ENCODE data around the gene ZNF804A. TPM values are rescaled to one million over a fixed set of nuclear protein-coding genes. Genes with fewer than 3 reads are reported as not detected.
"Not testable (repeated sequence)": the region's sequence is repeated elsewhere in the genome, so short reads cannot be mapped to it uniquely, and the experiment has no call there.

Gene ZNF804A
- total RNA-seq, 1 experiment from 2014 or later: not detected

DNA sequence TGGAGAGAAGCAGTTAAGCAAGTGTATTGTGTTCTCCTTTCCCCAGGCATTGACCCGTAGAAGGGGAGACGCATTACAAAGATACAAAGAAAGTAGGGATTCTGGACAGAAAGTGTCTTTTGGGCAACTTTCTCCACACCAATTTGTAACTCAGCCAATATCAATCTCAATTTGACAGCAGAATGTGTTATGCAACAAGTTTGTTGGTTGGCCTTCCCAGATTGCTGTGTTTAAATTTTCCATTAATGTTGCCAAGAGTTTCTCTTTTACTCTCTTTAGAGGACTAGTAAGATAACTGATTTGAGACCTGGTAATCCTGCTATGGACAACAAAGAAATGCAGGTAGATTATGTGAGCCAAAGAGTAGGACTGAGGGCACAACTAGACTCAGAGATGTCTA, 279.6 kb downstream of the ZNF804A start:
- no peaks in the 10 kb centered on the region for H3K36me3 Mint-ChIP-seq (ENCODE audit: insufficient read depth, unreplicated experiment)
- no peak overlapping the region for H3K27ac Mint-ChIP-seq (ENCODE audit: unreplicated experiment)
- intact Hi-C loops (cut with micrococcal nuclease; ENCODE audit: unreplicated experiment): no loop called here
- Histone ChIP-seq H3K4me3 (ENCODE audit: low read depth, low read length) (no peak overlapping the region), H3K4me1 (no peaks in the 10 kb centered on the region), H3K9me3 (0 out of 2 replicates have a peak, but pooled peaks cover 4% of the 10 kb centered on the region), H3K36me3 (ENCODE audit: control insufficient read depth, insufficient read depth, low read length) (no peaks in the 10 kb centered on the region), H3K27me3 (replicated peaks; ENCODE audit: control insufficient read depth, insufficient read depth, low read length) (no peaks in the 10 kb centered on the region)
- no peaks in the 10 kb centered on the region for H3K4me1 Mint-ChIP-seq (ENCODE audit: low read depth, unreplicated experiment)
- H3K27me3 Mint-ChIP-seq (ENCODE audit: insufficient read depth, unreplicated experiment): no peaks in the 10 kb centered on the region
- TF ChIP-seq, protein P1, sequence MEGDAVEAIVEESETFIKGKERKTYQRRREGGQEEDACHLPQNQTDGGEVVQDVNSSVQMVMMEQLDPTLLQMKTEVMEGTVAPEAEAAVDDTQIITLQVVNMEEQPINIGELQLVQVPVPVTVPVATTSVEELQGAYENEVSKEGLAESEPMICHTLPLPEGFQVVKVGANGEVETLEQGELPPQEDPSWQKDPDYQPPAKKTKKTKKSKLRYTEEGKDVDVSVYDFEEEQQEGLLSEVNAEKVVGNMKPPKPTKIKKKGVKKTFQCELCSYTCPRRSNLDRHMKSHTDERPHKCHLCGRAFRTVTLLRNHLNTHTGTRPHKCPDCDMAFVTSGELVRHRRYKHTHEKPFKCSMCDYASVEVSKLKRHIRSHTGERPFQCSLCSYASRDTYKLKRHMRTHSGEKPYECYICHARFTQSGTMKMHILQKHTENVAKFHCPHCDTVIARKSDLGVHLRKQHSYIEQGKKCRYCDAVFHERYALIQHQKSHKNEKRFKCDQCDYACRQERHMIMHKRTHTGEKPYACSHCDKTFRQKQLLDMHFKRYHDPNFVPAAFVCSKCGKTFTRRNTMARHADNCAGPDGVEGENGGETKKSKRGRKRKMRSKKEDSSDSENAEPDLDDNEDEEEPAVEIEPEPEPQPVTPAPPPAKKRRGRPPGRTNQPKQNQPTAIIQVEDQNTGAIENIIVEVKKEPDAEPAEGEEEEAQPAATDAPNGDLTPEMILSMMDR (IDR thresholded peaks at IDR 0.05; ENCODE audit: insufficient read depth in 1 of 2, low read depth in 1 of 2, low read length in 1 of 2, severe bottlenecking in 1 of 2, unreplicated experiment in 1 of 2): no peak
- POLR2A ChIA-PET: no interaction called here
- CTCF ChIA-PET: no interaction called here
- no TSS peak for BruUV-seq (replicated peaks)
- H3K9me3 Mint-ChIP-seq (ENCODE audit: unreplicated experiment): peaks cover 28% of the 10 kb centered on the region
- no peak for DNase-seq
- H3K4me3 Mint-ChIP-seq (ENCODE audit: unreplicated experiment): no peak overlapping the region

DNA sequence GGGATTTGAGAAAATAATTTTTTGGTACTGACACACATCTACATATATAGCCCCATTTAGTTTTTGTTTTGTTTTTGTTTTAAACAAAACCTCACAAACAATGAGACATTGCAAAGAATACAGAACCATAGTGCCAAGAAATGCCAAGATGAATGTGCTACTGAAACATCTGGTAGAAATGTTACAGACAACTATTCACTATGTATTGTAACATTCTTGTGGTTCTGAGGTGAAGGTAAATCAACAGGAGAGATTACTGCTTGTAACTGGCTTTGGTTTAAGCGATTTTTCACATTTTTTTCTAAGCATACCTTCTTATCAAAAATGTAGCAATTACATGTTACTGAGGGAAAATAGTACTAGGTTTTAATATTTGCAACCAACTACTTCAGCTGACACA, 281.3 kb downstream of the ZNF804A start:
- Mint-ChIP-seq H3K9me3 (ENCODE audit: unreplicated experiment) (peaks cover 32% of the 10 kb centered on the region), H3K27me3 (ENCODE audit: insufficient read depth, unreplicated experiment) (no peaks in the 10 kb centered on the region), H3K4me1 (ENCODE audit: low read depth, unreplicated experiment) (no peaks in the 10 kb centered on the region), H3K4me3 (ENCODE audit: unreplicated experiment) (no peak overlapping the region), H3K27ac (ENCODE audit: unreplicated experiment) (no peak overlapping the region), H3K36me3 (ENCODE audit: insufficient read depth, unreplicated experiment) (no peaks in the 10 kb centered on the region)
- CTCF ChIA-PET: no interaction called here
- no TSS peak for BruUV-seq (replicated peaks)
- POLR2A ChIA-PET: no interaction called here
- Histone ChIP-seq H3K4me1 (no peaks in the 10 kb centered on the region), H3K4me3 (ENCODE audit: low read depth, low read length) (no peak overlapping the region), H3K36me3 (ENCODE audit: control insufficient read depth, insufficient read depth, low read length) (no peaks in the 10 kb centered on the region), H3K27me3 (replicated peaks; ENCODE audit: control insufficient read depth, insufficient read depth, low read length) (no peaks in the 10 kb centered on the region), H3K9me3 (no peaks in the 10 kb centered on the region)
- no peak for DNase-seq
- TF ChIP-seq, protein P1 (IDR thresholded peaks at IDR 0.05; ENCODE audit: insufficient read depth in 1 of 2, low read depth in 1 of 2, low read length in 1 of 2, severe bottlenecking in 1 of 2, unreplicated experiment in 1 of 2): no peak
- intact Hi-C loops (cut with micrococcal nuclease; ENCODE audit: unreplicated experiment): no loop called here

DNA sequence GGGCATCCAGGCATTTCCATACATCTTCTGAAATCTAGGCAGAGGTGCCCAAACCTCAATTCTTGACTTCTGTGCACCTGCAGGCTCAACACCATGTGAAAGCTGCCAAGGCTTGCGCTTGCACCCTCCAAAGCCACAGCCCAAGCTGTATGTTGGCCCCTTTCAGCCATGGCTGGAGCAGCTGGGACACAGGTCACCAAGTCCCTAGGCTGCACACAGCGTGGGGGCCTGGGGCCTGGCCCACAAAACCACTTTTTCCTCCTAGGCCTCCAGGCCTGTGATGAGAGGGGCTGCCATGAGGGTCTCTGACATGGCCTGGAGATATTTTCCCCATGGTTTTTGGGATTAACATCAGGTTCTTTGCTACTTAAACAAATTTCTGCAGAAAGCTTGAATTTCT, 288.3 kb downstream of the ZNF804A start:
- H3K4me1 Mint-ChIP-seq (ENCODE audit: low read depth, unreplicated experiment); BruUV-seq (replicated peaks); H3K9me3 ChIP-seq; intact Hi-C loops (cut with micrococcal nuclease; ENCODE audit: unreplicated experiment); H3K36me3 ChIP-seq (ENCODE audit: control insufficient read depth, insufficient read depth, low read length); H3K4me3 ChIP-seq (ENCODE audit: low read depth, low read length); H3K27me3 Mint-ChIP-seq (ENCODE audit: insufficient read depth, unreplicated experiment); CTCF ChIA-PET; H3K27me3 ChIP-seq (replicated peaks; ENCODE audit: control insufficient read depth, insufficient read depth, low read length); POLR2A ChIA-PET; H3K4me1 ChIP-seq; H3K36me3 Mint-ChIP-seq (ENCODE audit: insufficient read depth, unreplicated experiment); H3K4me3 Mint-ChIP-seq (ENCODE audit: unreplicated experiment); H3K27ac Mint-ChIP-seq (ENCODE audit: unreplicated experiment); DNase-seq: not testable (repeated sequence)
- H3K9me3 Mint-ChIP-seq (ENCODE audit: unreplicated experiment): peaks cover 28% of the 10 kb centered on the region

DNA sequence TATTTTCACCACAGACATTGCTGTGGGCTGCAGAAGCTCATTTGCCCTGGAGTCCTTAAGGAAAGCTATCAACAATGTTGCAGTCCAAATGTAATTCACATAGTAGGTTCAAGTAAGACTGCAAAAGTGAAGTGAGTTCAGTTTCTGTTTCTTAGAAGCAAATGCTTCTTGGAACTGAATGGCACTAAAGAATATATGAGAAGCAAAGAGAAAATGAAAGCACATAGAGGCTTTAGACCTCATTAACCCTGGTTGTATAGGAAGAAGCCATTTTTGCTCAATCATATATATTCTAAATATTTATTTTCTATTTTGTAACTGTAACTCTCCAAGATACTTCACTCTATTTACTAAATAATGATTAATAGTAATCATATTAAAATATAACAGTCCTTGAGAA, 292.0 kb downstream of the ZNF804A start:
- no peak overlapping the region for H3K27ac Mint-ChIP-seq (ENCODE audit: unreplicated experiment)
- TF ChIP-seq, protein P1 (IDR thresholded peaks at IDR 0.05; ENCODE audit: insufficient read depth in 1 of 2, low read depth in 1 of 2, low read length in 1 of 2, severe bottlenecking in 1 of 2, unreplicated experiment in 1 of 2): no peak
- intact Hi-C loops (cut with micrococcal nuclease; ENCODE audit: unreplicated experiment): no loop called here
- H3K4me1 Mint-ChIP-seq (ENCODE audit: low read depth, unreplicated experiment): no peaks in the 10 kb centered on the region
- DNase-seq: no peak
- Histone ChIP-seq H3K9me3 (peaks cover 3% of the 10 kb centered on the region), H3K36me3 (ENCODE audit: control insufficient read depth, insufficient read depth, low read length) (no peaks in the 10 kb centered on the region), H3K4me1 (no peaks in the 10 kb centered on the region), H3K4me3 (ENCODE audit: low read depth, low read length) (no peak overlapping the region), H3K27me3 (replicated peaks; ENCODE audit: control insufficient read depth, insufficient read depth, low read length) (no peaks in the 10 kb centered on the region)
- ChIA-PET CTCF (no interaction called here), POLR2A (no interaction called here)
- H3K4me3 Mint-ChIP-seq (ENCODE audit: unreplicated experiment): no peak overlapping the region
- no TSS peak for BruUV-seq (replicated peaks)
- H3K9me3 Mint-ChIP-seq (ENCODE audit: unreplicated experiment): peaks cover 12% of the 10 kb centered on the region
- H3K36me3 Mint-ChIP-seq (ENCODE audit: insufficient read depth, unreplicated experiment): no peaks in the 10 kb centered on the region
- no peaks in the 10 kb centered on the region for H3K27me3 Mint-ChIP-seq (ENCODE audit: insufficient read depth, unreplicated experiment)
